Activated CD8-positive, alpha-beta memory T cell treated with anti-CD3 and anti-CD28 coated beads for 48 hours (primary cell): ENCODE results near the gene CD99L2.
"Not testable (repeated sequence)": the region's sequence is repeated elsewhere in the genome, so short reads cannot be mapped to it uniquely, and the experiment has no call there.

Experiments used
- DNase-seq, 3 experiments: peaks; one replicate each; pipeline ENCODE4 v3.0.0-alpha.2; 2020; ENCODE audit warnings: low read depth in 2 of 3, low spot score in 2 of 3

The CD99L2 gene

DNA sequence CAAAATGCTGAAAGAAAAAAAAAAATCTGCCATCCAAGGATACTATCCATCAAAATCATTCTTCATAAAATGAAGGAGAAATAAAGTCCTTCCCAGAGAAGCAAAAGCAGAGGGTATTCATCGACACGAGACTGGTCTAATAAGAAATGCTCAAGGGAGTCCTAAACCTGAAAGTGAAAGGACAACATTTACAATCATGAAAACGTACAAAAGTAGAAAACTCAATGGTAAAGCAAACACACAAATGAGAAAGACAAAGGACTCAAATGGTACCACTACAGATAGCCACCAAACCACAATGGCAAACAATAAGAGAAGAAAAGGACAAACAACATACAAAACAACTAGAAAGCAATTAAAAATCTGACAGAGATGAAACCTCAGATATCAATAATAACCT, 41.0 kb downstream of the CD99L2 start:
- no peak for DNase-seq

DNA sequence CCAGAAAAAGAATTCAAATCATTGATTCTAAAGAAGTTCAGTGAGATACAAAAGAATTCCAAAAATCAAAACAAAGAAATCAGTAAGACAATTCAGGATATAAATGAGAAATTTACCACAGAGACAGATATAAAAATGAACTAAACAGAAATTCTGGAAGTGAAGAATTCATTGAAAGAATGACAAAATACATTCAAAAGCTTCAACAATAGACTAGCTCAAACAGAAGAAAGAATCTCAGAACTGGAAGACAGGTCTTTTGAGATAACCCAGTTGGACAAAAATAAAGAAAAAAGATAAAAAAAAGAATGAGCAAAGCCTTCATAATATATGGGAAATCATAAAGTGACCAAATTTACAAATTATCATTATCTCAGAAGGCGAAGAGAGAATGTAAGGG, 41.7 kb downstream of the CD99L2 start:
- no peak for DNase-seq

DNA sequence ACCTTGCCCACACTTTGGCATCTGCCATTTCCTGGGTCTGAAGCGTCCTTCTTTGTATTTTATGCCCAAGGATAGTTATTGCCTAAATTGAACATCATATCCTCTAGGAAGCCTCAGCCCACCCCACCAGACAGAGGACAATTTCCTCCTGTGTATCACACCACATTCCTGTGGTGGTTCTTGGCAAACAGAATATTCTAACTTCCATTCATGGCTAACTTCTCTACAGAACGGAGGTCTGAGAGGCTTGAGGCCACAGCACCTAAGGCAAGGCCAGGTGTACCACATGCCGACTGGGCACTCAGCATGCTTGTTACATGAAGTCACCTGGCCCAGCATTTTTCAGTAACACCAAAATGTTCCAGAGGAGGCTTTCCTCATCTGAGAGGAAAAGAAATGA, 42.4 kb downstream of the CD99L2 start:
- DNase-seq: no peak

DNA sequence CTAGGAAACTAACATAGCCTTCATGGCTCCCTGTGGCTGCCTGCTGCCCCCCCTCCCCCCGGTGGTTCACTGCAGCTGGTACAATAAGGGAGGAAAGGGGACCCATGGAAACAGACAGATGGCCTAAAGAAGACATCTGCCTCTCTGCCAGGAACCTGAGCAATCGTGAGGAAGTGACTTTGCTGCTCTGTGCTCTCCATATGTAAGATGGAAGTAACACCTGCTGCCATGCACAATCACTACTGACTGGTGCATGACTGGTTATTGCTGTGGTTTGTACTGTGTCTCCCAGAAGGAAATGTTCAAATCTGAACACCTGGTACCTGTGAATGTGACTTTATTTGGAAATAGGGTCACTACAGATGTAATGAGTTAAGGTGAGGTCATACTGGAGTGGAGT, 43.6 kb downstream of the CD99L2 start:
- no peak for DNase-seq

DNA sequence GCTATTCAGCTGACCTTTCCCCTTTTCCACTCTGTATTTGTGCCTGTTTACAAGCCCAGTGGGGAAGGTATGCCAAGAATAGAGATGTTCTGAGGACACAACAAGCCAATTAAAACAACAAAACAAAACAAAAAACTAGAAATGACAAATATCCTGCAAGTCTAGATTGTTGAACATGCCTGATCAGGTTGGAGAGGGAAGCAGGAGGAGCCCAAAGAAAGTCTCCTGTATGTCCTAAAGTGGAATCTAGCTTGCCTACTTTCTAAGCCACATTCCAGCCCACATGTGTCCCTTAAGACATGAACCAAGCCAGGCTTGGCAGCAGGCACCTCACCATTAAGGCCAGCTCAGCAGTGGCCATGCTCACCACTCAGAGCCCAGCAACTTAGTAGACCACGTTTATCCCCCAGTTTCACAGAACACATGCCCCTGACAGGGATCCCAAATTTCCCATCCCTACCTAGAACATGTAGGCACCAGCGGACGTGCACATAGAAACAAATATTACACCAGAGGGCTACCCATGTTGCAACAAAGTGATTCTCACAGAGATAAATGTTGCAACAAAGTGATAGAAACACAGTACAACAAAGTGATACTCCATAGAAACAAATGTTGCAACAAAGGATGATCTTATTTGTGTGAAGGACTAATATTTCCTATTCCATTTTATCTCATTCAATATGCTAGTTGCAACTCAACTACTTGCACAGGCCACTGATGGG, 48.3 kb downstream of the CD99L2 start:
- no peak for DNase-seq

DNA sequence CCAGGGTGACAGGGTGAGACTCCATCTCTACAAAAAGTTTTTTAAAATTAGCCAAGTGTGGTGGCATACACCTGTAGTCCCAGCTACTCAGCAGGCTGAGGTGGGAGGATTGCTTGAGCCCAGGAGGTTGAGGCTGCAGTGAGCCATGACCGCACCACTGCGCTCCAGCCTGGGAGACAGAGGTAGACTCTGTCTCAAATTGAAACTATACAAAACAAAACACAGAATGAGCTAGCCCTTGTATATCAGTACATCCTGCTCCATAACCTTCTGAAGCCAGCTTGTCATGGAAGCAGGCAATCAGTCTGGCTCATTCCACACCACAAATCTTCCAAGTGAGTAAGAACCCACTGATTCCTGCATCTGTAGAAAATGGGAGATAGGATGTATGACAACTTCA, 49.0 kb downstream of the CD99L2 start:
- DNase-seq: no peak

DNA sequence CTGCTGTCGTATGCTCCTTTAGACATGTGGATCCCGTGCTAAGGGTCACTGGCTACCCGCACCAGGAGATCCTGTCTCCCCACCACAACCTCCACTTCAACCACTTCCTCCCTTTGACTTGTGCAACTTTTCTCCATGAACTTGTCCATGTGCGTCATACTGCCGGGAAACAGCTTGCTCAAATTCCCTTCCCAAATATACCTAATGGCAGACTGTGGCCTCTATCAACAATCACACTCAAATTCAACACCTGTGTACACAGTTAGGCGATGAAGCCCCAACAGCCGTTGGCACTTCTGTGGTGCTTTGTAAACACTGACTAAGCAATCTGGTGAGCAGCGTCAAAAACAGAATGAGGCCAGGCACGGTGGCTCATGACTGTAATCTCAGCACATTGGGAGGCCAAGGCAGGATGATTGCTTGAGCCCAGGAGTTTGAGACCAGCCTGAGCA, 49.5 kb downstream of the CD99L2 start:
- no peak for DNase-seq

DNA sequence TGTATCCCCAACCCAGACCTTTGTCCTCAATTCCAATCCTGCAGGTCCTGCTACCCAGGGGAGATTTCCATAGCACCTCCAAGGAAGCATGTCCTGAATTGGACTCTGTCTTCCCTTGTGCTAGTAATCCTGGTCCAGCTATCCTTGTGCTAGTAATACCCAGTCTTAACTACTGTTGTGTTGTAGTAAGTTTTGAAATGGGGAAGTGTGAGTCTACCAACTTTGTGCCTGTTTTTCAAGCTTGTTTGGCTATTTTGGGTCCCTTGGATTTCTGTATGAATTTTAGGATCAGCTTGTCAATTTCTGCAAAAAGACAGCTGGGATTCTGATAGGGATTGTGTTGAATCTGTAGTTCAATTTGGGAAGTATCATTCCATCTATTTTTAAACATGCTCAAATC, 51.4 kb downstream of the CD99L2 start:
- no peak for DNase-seq

DNA sequence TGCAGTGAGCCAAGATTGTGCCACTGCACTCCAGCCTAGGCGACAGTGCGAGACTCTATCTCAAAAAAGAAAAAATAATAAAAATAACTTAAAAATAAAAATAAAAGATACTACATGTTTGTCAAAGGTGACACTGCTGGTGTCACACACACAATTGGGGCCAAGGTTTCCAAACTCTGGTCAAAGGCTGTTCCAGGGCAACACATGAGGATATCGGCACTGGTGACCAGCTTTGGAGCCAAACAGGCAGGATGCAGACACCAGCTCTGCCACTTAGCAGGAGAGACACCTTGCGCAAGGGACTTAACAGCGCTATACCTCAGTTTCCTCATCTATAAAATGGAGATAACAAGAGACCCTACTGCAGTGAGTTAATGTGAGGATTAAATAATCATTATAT, 52.3 kb downstream of the CD99L2 start:
- no peak for DNase-seq

DNA sequence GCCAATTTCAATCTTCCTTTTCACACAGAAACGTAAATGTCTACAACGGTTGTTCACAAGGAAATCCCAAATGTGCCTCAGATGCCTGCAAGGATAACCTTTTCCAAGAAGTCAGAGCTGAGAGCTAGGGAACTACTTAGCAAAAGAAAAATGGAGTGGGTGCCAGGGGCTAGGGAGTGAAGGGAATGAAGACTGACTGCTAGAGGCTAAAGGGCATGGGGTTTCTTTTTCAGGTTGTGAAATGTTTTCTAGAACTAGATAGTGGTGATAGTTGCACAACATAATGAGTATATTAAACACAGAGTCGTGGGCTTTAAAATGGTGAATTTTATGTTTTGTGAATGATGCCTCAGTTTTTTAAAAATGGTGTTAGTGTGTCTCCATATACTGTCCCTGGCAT, 53.4 kb downstream of the CD99L2 start:
- DNase-seq: no peak

DNA sequence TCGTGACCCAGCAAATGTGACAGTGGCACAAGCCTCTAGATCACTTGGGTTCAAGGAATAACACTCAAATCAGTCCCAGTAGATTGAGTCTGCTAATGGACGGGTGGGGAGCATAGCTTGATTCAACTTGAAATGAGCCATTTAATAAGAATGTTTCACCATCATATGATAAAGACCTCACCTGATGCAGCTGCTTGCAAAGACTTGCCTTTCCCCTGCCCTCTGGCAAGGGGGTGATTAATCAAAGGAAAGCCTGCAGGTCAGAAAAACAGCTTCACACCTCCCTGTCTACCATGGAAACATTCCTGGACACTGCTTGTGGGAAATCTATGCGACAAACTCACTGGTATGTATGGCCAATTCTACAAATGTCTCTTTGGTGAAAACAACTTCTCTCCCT, 54.5 kb downstream of the CD99L2 start:
- DNase-seq: no peak

DNA sequence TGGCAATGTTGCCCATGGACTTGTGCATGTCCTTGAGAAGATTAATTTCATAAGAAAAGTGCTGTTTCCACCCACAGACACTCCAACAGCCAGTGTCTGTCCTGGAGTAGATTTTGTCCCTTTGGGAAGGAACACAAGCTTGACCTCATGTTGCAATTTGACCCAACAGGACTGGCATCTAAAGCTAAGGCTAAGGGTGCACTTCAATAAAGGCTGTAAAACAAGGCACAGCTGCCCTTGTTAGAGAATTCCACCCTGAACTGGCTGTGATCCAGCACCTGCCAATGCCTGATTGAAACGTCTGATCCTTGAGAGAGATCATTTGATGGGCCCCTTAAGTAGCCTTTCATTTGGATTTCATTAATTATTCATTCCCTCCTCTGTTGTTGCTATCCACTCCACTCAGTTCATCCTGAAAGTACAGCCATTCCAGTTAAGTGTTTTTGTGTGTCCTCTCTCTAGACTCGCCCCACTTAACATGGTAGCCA, 56.2 kb downstream of the CD99L2 start:
- DNase-seq: no peak

DNA sequence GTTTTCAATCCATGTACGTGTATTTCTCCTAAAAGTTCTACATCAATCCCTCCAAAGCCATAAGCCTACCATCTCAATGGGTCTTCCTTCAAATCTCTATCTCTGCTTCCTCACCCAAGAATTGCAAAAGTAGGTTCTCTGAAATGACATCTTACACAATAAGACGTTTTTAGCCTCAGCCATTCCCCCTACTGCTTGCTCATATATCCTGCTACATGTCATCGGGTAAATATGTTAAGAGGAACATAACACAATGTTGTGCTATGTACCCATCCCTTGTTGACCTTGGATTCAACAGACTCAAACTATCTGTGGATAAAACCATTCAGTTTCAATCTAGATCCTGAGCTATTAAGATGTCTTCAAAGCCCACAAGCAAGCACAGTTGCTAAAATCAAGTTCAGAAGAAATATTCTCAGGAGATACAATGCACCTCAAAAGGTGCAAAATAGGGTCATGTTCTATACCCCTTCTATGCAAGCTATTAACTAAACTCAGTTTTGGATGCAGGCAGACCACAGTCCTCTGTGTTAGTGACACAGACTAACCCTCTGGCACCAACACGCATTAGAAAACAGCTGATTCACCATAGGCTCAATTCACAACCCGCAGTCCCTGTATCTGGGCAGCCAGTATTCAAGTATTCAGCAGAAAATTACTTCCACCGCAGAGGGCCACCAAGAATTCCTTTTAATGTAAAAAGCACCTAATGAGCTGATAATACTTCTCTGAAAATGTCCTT, 56.8 kb downstream of the CD99L2 start:
- DNase-seq: no peak

DNA sequence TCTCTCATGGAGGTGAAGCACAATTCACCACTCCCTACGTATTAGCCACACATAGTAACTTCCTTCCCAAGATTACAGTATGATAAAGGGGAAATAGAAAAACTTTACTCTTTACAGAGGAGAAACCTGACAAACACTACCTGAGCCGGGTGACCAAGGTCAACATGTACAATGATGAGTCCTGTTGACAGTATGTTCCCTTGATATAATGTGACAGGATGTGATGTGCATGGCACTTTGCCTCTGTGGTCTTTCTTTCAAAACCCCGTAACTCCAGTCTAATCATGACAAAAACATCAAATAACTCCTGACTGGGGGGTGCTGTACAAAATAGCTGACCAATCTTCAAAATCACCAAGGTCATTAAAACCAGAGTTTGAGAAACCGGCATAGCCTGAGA, 60.6 kb downstream of the CD99L2 start:
- DNase-seq: no peak

DNA sequence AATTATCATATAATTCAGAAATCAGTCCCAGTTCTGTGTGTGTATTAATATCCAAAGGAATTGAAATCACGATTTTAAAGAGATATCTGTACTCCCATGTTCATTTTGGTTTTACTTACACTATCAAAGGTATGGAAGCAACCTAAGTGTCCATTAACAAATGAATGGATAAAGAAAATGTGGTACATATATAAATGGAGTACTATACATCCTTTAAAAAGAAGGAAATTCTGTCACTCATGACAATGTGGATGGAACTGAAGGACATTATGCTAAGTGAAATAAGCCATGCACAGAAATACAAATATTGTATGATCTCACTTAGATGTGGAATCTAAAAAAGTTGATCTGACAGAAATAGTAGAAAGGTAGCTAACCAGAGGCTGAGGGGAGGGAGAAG, 63.8 kb downstream of the CD99L2 start:
- DNase-seq: no peak

DNA sequence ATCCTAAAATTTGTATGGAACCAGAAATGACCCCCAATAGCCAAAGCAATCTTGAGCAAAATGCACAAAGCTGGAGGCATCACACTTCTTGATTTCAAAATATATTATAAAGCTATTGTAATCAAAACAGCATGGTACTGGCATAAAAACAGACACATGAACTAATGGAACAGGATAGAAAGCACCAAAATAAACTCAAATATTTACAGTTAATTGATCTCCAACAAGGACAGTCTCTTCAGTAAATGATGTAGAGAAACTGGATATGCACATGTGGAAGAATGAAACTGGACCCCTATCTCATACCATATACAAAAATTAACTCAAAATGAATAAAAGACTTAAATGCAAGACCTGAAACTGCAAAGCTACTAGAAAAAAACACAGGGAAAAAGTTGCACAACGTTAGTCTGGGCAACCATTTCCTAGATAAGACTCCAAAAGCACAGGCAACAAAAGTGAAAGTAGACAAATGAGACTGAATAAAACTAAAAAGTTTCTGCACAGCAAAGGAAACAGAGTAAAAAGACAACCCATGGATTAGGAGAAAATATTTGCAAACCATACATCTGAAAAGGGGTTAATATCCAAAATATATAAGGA, 64.9 kb downstream of the CD99L2 start:
- DNase-seq: no peak

DNA sequence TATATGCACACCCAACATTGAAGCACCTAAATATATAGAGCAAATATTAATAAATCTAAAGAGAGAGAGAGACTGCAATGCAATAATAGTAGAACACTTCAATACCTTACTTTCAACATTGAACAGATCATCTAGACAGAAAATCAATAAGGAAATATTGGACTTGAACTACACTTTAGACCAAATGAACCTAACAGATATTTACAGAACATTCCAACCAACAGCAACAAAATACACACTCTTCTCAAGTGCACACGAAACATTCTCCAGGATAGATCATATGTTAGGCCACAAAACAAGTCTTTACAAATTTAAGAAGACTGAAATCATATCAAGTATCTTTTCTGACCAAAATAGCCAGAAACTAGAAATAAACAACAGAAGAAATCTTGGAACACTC, 66.6 kb downstream of the CD99L2 start:
- DNase-seq: no peak

DNA sequence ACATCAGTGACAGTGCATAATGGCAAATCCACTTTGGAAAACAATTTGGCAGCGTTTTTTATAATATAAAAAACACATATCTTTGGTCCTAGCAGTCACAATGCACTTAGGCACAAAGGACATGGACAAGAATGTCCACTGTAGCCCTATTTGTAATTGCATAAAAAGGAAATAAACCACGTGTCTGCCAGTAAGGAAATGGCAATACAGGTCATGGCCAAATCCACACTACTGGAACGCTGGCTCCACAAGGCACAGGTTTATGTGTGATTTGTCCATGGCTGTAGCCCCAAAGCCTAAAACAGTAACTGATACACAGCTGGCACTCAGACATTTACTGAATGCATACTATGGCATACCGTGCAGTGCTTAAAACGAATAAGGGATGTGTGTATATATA, 69.7 kb downstream of the CD99L2 start:
- no peak for DNase-seq

DNA sequence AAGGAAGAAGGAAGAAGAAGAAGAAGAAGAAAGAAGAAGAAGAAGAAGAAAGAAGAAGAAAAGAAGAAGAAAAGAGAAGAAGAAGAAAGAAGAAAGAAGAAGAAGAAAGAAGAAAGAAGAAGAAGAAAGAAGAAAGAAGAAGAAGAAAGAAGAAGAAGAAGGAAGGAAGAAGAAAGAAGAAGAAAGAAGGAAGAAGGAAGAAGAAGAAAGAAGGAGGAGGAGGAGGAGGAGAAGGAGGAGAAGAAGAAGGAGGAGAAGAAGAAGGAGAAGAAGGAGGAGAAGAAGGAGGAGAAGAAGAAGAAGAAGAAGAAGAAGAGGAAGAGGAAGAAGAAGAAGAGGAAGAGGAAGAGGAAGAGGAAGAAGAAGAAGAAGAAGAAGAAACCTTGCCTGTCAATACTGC, 74.1 kb downstream of the CD99L2 start:
- not testable (repeated sequence) for DNase-seq

DNA sequence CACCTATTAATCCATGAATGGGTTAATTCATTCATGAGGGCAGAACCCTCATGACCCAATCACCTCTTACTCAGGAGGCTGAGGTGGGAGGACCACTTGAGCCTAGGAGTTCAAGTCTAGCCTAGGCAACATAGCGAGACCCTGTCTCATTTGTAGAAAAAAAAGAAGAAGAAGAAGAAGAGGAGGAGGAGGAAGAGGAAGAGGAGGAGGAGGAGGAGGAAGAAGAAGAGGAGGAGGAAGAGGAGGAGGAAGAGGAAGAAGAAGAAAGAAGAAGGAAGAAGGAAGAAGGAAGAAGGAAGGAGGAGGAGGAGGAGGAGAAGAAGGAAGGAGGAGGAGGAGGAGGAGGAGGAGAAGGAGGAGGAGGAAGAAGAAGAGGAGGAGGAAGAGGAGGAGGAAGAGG, 74.6 kb downstream of the CD99L2 start:
- DNase-seq: not testable (repeated sequence)

DNA sequence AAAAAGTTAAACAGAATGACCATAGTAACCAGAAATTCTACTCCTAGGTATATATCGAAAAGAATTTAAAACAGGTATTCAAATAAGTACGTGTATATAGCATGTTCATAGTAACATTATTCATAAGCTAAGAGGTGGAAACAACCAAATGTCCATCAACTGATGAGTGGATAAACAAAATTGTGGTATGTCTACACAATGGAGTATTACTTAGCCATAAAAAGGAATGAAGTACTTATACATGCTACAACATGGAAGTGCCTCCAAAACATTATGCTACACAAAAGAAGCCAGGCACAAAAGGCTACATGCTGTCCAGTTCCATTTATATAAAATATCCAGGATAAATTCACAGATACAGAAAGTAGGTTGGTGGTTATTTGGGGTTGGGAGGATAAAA, 76.5 kb downstream of the CD99L2 start:
- no peak for DNase-seq

DNA sequence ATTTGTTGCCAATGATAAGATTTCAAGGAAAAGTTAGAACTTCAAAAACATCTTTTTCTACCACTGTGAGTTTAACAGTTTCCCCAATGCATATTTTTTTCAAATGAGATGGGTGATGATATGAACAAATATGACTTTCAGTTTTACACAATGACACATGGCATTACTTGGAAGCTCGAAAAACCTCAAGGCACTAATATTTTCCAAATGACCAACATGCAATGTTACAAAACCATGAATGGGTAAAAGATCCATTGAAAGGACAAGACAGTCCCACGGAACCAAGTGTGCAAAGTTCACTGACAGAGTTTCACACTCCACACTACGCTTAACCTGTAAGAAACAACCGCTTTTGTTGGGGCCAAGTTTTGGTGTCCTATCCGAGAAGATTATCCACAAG, 84.5 kb downstream of the CD99L2 start:
- DNase-seq: no peak
